C4-2B (cell line): ENCODE data around the gene SYTL3.

Experiments used
- H3K27ac ChIP-seq: fragments of 450-650 bp; 2 replicates; pipeline ENCODE4 v1.5.1; 2017
- ZFX ChIP-seq: fragments of 450-650 bp; IDR thresholded peaks from 2 replicates; pipeline ENCODE4 v1.6.1; 2017
- TF ChIP-seq, protein P1 (sequence below): fragments of 450-650 bp; conservative IDR thresholded peaks from 2 replicates; pipeline ENCODE4 v1.5.1; 2017; ENCODE audit warnings: mild to moderate bottlenecking

The SYTL3 gene

DNA sequence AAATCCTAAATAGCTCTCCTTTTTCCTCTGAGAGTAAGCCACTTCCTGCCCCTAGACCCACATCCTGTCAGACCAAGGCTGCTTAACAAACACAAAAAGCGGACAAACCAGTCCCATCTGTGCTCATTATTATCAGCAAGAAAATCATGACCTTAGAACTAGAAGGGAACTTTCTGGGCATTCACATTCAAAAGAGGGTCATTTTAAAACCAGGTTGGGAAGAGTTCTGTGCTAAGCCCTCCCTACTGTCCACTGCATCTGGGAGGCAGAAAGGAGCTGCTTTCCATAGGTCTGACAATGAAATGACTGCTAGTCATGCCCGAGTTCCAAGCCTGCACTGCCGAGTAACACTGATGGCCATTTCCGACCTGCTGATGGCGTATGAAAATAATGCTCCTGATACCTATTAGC, 153.9 kb downstream of the SYTL3 start:
- TF ChIP-seq ZFX, result no peak
- TF ChIP-seq, protein P1, sequence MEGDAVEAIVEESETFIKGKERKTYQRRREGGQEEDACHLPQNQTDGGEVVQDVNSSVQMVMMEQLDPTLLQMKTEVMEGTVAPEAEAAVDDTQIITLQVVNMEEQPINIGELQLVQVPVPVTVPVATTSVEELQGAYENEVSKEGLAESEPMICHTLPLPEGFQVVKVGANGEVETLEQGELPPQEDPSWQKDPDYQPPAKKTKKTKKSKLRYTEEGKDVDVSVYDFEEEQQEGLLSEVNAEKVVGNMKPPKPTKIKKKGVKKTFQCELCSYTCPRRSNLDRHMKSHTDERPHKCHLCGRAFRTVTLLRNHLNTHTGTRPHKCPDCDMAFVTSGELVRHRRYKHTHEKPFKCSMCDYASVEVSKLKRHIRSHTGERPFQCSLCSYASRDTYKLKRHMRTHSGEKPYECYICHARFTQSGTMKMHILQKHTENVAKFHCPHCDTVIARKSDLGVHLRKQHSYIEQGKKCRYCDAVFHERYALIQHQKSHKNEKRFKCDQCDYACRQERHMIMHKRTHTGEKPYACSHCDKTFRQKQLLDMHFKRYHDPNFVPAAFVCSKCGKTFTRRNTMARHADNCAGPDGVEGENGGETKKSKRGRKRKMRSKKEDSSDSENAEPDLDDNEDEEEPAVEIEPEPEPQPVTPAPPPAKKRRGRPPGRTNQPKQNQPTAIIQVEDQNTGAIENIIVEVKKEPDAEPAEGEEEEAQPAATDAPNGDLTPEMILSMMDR, result no peak
- H3K27ac ChIP-seq, result peak overlapping the region; percentile 56; the same call in 1 of the 2 replicates

DNA sequence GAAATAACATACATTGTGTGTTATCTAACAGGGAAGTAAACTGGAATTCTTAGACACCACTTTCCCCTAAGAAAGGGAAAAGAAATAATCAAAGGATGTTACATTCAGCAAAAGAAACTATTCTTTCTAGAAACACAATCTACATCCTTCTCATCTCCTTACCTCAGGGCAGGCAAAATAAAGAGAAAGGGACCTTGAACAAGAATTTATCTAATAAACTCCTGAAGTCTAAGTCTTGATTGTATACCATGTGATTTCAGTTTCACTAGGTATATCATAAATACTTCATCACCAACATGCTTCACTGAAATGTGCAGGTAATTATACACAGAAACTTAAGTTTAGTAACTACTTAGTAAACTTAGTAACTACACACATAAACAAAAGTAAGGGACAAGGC, 154.4 kb downstream of the SYTL3 start:
- peak overlapping the region; percentile 56; the same call in 1 of the 2 replicates for H3K27ac ChIP-seq
- TF ChIP-seq, protein P1, result no peak
- TF ChIP-seq ZFX, result no peak

DNA sequence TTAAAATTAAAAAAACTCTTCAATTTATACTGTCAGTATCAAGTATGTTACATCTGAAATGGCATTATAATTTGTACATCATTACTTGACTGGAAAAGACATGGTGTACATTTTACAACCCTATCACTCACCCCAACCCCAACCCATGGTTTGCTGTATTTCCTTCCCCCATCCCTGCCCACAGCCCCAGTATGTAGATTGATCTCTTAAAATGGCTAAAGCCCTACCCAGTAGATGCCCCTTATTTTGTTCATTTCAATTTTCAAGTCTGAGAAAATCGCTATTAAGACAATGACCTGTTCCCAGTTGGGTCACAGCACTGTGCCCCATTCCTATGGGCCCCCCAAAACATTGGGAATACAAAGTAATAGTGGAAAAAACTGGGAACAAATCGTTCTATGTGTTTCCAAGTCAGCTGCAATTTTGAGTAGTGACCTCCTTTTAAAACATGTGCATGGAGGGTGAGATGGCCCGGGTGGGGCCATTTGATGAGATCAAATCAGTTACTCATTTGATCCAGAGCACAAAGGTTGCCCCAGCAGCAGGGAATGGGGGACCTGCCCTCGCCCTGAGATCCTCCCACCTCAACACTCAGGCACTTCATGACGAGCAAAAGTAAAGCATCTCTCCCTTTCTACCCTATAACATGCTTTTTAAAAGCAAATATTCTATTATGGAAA, 156.0 kb downstream of the SYTL3 start:
- H3K27ac ChIP-seq, result no peak overlapping the region
- TF ChIP-seq ZFX, result no peak

DNA sequence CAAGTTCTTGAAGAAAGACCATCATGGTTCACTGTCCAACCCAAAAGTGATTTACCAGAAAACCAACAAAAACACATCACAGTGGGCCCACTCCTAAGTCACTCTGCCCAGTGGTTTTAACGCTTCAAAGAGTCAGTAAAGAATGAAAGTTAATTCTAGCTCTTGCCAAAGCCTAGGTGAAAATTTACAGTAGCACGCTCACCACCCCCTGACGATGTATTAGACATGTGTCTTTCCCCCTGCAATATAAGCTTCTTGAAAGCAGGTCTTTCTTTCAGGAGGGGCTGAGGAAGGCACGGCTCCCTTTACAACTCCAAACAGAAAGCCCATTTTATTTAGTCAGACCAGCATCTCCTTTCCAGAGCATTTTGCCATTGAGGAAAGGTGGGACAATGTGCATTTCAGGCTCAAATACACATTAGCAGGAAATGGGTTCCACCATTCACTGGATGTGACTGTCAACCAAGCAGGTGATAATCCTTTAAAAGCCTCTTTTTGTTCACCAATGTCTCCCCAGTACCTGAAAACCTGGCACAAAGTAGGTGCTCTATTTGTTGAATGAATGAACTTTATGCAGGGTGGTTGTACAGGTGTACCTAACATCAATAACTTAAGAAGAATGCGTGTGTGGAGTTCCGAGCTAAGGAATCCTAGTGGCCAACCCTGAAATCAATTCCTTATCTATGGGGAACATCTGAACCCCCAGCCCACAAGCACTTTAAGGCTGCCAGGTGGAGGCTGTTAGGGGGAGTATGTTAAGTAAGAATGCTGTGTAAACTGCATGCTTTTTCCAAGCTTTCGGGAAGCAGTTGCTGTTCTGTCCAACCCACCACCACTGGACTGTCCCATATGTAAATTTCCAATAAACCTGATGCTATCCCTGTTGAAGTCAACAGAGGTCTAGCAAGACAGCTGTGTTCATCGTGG, 157.9 kb downstream of the SYTL3 start:
- H3K27ac ChIP-seq, result peak overlapping the region; percentile 38; the same call in 1 of the 2 replicates
- TF ChIP-seq, protein P1, result no peak
- TF ChIP-seq ZFX, result no peak

DNA sequence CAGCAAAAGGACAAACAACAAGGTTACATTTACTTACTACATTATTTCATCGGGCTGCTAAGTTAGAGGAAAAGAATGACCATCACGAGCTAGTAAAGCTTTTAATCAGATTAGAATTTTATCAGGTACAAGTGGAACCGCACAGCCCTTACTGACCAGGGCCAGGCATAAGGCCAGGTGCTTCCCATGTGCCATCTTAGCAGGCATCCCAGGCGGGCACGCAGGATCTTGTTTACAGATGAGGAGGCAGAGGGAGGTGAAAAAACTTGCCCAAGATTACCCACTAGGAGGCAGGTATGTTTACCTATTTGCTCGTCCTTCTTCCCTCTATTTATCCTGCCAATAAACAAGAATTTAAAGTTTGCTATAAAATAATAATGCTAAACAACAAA, 158.6 kb downstream of the SYTL3 start:
- no peak for TF ChIP-seq ZFX
- TF ChIP-seq, protein P1, result peak; percentile 24
- peak overlapping the region; percentile 38; the same call in 1 of the 2 replicates for H3K27ac ChIP-seq

DNA sequence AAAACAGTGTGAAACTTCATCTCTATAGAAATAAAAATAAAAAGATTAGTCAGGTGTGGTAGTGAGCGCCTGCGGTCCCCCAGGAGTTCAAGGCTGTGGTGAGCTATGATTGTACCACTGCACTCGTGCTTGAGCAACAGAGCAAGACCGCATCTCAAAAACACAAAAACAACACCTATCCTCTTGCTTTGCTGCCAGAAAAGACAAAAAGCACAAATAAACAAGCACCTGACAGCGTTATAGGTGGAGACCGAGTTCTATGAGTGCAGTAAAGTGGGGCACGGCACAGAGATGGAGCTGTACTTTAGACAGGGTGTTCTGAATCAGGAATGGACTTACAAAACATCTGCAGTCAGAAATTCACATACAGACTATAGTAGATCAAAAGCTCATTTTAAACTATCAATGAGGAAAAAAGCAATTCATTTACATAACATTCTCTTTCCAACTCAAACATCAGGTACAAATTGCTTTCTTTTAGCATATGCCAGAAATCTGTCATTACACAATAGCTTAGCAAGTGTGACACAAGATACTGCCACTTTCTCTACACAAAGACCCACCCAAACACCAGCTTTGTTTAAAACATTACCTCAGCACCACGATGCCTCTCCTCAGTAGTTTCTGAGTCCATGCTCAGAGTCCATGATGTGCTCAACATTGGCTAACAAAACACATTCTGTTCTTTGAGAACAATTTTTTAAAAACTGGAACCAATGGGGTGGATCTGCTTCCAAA, 159.3 kb downstream of the SYTL3 start:
- TF ChIP-seq, protein P1, result no peak
- TF ChIP-seq ZFX, result no peak
- peak overlapping the region; percentile 34; the same call in 1 of the 2 replicates for H3K27ac ChIP-seq
